Myocyte (in vitro differentiated cells): ENCODE data around the gene SRD5A3. TPM values are rescaled to one million over a fixed set of nuclear protein-coding genes. Genes with fewer than 3 reads are reported as not detected.

Experiments used
- DNase-seq: peaks from one replicate; pipeline ENCODE4 v3.0.0-alpha.2; 2012; ENCODE audit warnings: low read depth
- polyA plus RNA-seq: library from polyadenylated mRNA; unstranded; fragments of >200 nt; gene quantifications from one replicate; pipeline ENCODE4 v1.2.1, GENCODE V29; 2012; ENCODE audit warnings: missing spikeins
- total RNA-seq: library from RNA; depleted of rRNA; stranded (reverse); fragments of >200 nt; gene quantifications from 2 replicates; pipeline ENCODE4 v1.2.3, GENCODE V29; 2014

Gene SRD5A3
- 6.8 and 11.6 TPM in 2 replicates for total RNA-seq
- polyA plus RNA-seq: 17.2 TPM

DNA sequence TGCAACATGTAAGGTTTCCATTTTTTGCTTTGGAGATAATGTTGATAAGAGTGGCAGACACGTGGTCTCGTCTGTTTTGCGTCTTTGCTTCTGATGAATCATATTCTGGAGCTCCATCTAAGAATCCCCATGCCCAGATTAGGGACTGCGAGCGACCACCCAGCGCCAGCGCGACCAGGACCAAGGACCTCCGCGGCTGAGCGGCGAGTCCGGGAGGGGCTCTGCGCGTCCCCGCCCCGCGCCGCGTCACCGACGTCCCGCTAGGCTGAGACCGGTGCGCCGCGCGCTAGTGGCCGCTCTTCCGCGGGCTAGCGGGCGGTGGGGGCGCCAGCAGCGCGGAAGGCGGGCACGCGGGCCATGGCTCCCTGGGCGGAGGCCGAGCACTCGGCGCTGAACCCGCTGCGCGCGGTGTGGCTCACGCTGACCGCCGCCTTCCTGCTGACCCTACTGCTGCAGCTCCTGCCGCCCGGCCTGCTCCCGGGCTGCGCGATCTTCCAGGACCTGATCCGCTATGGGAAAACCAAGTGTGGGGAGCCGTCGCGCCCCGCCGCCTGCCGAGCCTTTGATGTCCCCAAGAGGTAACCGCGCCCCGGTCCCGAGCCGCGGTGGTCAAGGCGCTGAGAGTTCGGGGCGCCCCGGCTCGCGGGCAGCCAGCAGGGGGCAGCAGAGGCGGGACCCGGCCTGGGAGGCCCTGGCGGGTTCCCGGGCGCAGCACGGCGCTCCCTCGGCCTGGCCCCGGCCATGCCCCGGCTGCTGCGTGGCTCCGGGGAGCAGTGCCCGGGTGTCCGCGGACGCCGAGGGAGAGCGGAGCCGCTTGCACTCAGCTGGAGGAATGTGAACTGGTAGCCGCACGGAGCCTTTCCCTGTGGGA, at the start of gene SRD5A3:
SRD5A3 (plus strand) TSS at position 263 of the 871 bp plus-strand sequence; CDS start at position 358, 95 bp downstream.
- DNase-seq: peak; percentile 90

DNA sequence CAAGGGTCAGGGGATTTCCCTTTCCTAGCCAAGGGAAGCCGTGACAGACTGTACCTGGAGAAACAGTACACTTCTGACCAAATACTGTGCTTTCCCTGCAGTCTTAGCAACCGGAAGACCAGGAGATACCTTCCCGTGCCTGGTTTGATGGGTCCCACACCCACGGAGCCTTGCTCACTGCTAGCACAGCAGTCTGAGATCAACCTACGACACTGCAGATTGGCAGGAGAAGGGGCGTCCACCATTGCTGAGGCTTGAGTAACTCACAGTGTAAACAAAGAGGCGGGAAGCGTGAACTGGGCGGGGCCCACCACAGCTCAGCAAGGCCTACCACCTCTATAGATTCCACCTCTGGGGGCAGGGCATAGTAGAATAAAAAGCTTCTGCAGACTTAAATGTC, 48.7 kb upstream of the SRD5A3 start:
- DNase-seq: no peak

DNA sequence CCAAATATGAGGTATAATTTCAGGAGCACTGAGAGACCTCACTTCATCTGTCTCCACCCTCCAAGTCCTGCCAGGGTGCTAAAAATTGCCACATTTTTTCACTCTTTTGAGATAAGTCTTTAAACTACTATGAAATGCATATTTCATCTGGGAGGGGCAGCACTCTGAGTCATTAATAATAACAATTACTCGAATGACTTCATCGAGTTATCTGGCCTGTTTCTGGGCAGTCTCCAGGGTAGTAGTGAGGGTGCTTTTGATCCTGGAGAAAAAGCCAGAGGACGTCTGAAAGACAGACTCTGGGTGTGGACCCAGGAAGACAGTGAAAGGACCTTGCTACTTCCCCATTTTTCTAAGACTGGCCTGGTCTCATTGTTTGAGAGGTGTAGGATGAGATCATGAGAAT, 42.3 kb upstream of the SRD5A3 start:
- peak; percentile 20 for DNase-seq

DNA sequence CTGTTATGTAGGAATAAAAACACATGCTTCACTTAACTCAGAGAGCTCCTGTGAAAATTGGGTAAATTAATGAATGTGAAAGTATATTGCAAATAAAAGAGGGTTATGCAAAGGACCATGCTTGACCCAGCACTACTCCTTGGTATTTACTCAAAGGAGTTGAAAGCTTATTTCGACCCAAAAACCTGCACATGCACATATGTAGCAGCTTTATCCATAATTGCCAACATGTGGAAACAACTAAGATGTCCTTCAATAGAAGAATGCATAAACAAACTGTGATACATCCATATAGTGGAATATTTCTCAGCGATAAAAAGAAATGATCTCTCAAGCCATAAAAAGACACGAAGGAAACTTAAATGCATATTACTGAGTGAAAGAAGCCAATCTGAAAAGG, 41.7 kb upstream of the SRD5A3 start:
- no peak for DNase-seq

DNA sequence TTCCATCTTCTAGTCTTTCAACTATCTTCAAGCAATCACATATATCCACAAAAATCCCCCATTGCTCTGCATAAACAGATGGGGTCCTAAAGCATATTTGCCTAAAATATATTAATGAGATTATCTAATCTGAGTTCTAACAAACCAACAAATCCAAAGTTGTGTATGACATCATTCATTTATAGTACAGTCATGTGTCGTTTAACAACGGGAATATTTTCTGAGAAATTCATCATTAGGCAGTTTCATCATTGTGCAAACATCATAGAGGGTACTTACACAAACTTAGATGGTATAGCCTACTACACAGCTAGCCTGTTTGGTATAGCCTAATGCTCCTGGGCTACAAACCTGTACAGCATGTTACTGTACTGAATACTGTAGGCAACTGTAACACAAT, 38.0 kb upstream of the SRD5A3 start:
- DNase-seq: no peak

DNA sequence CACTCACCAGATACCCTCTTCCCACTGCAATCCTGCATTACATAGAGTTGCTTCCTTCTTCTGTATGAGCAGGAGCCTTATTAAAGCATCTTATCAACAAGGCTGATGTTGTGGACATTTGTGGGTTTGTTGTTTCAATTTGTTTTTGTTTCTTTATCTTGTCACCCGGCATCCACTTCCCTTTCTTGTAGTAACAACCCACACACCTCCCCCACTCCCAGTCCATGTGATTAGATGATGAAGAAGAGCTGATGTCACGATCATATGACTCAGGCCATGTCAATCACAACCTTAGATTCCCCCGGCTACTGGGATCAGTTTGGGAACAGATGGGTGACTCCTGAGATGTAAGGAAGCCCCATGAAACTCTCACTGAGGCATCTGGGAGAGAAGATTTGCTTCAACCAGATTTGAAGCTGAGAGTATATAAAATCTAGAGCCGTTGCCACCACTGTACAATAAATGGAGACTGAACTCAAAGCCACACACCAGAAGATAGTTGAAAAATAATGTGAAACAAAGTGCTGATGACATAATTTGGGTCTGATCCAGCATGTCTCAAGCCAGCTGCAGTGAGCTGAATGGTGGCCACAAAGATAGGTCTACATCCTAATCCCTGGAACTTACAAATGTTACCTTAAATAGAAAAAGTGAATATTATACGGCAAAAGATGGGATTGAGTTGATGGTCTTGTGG, 34.1 kb upstream of the SRD5A3 start:
- peak; percentile 33 for DNase-seq

DNA sequence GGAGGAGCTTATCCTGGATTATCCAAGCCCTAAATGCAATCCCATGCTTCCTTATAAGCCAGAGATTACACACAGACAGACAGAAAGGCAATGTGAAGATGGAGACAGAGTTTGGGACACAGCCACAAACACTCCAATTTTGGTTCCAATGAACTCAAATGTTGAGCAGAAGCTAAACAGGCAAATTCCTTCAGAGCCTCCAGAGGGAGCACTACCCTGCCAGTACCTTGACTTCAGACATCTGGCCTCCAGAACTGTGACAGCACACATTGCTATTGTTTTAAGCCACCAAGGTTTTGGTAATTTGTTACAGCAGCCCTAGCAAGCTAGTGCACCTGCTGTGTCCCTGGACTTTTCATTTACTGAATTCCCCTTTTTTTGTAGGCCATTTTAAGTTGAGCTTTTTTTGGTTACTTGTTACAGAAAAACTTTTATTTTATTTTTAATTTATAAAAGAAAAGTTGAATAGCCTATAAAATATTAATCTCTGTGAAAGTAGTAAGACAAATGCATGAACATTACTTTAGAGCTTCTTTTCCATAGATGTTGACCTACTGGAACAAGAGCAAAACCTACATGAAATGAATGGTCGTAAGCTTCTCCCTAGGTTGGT, 33.4 kb upstream of the SRD5A3 start:
- DNase-seq: peak; percentile 38

DNA sequence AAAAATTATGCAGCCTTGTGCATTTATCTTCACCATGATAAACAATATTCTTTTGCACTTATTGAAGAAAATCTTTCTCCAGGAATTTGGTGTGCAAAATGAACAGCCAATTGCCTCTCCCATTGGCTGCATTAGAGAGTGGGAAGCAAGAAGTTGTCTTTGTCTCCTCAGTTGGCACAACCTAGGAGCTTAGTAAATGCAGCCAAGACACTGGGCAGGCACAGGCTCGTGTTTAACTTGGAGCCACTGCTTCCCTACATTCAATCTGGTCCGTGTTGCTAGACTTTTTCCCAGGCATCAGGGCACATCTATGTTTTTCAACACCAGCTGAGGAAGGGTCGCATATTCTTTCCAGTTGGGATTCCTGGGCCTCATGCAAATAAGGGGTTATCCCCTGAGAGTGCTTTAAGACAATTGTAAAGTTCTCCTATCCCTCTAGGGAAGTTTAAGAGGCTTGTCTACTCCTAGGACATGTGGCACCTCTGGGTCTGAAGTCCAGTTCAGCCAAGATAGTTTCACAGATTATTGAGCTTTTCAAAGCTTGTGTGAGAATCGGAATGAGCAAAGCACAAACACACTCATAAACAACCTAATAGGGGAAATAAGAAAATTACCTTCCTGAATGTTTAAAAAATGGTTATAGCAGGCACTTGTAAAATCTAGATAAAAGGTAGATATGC, 31.8 kb upstream of the SRD5A3 start:
- no peak for DNase-seq

DNA sequence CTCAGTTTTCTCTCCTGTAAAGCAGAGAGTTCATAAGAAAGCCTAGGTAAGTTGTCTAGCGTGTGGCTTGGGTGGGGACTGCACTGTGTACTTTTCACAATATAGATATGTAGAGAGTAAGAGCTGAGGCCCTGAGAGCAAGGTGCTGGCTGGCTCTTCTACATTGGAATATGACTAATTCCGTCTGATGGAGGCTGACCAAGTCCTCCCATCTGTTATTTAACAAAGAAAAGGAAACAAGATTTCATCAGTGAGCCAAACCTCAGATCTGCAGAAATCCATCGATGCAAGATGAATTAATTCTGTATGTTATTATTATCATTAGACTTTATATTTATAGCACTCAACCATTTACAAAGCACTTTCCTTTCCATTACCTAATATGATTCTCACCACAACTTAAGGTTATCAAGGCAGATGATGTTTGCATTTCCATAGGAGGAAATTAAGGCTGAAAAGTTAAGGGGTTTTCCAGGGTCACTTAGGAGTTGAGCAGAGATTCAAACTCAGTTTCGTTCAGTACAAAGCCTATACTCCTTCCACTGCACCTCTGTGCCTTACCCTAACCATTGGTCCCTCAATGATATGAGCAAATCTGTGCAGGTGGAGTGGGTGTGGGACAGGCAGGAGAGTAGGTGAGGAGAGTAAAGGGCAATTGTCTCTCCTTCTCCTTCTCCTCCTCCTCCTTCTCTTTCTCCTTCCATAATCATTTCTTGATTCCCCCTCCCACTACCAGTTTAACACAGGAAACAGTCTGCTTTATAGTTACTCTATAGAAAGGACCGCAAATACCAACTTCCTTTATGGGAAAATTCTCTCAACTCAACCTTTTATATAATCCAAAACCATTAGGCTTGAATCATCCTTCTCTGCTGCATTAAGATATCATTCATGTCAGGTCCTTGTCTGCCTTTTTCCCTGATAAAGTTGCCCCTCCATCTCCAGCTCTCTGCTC, 27.6 kb upstream of the SRD5A3 start:
- no peak for DNase-seq

DNA sequence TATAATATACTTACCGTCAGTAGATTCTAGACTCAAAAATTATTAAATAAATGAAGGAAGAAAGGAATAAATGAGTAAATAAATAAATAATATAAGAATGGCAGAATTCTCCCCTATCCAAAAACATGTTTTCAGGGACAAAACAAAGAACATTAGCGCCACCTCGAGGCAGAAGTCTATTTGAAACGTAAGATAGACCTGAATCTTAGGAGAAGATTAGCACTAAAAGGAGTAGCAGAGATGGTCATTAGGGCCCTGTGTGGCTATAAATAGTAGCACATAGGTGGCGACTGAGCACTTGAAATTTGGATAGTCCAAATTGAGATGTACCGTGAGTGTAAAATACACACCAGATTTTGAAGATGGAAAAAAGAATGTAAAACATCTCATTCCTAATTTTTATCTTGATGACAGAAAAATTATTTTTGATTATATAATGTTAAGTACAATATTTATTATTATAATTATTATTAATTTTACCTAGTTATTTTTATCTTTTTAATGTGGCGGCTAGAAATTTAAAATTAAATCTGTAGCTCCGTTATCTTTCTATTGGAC, 24.3 kb upstream of the SRD5A3 start:
- peak; percentile 90 for DNase-seq

DNA sequence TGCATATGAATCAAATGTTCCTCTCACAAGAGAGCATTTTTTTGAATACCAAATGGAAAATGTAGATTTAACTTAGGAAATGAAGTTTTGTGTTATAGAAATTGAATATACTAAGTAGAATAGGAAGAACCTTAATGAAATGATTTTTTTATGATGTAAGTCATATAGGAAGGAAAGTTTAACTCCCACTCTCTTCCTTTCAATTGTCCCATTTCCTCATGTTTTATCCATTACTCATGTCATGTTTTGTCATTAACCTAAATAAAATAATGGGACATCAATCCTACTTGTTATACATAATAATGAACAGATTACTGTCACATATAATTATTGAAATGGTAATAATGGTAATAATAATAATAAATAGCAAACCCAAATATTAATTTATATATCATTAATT, 22.7 kb upstream of the SRD5A3 start:
- no peak for DNase-seq

DNA sequence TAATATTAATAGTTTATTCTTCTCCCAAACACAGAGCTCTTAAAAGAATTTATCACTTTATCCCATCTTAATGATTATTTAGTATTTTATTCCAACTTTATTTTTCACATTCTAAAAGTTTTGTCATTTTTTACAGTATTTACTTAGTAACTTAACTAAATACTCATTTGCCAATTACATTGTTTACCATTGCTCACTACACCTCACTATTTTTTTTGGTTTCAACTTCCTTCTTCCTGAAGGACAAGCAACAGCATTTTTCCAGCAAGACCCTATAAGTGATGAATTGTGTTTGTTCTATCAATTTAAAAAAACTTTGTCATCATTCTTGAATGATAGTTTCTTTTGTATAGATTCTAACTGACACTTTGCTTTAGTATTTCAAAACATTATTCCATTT, 19.4 kb upstream of the SRD5A3 start:
- no peak for DNase-seq

DNA sequence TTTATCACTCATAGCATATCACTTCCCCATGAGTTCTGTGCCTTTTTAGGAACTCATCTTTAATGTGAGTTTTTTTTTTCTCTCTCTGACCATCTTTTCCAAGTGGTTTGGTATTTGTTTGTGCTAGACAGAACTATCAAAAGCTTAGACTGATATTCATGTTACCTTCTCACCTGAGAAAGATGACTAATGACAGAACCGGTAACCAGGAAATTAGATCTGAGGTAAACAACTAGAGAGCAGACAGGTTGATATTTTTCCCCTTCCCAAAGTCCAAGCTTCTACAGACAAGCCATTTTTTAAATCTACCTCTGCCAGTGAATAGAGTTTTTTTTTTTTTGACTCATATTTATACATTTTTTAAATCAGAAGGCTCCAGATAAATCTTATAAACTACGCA, 17.0 kb upstream of the SRD5A3 start:
- no peak for DNase-seq

DNA sequence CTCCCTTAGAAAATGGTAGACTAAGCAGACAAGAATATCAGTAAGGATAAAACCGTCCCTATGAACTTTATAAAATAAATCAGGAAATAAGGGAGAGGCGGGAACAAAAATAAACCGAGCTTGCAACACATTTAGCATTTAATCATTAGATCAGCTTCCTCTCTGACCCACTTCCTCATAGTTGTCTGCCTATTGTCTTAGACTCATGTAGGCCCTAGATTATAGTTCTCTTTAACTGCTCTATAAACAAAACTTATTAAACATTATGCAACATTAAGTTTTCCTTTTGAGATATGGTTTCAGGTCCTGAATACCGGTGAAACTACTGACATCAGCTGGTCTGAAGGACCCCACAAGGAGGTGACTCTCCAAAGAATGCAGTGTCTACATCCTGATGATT, 15.8 kb upstream of the SRD5A3 start:
- no peak for DNase-seq

DNA sequence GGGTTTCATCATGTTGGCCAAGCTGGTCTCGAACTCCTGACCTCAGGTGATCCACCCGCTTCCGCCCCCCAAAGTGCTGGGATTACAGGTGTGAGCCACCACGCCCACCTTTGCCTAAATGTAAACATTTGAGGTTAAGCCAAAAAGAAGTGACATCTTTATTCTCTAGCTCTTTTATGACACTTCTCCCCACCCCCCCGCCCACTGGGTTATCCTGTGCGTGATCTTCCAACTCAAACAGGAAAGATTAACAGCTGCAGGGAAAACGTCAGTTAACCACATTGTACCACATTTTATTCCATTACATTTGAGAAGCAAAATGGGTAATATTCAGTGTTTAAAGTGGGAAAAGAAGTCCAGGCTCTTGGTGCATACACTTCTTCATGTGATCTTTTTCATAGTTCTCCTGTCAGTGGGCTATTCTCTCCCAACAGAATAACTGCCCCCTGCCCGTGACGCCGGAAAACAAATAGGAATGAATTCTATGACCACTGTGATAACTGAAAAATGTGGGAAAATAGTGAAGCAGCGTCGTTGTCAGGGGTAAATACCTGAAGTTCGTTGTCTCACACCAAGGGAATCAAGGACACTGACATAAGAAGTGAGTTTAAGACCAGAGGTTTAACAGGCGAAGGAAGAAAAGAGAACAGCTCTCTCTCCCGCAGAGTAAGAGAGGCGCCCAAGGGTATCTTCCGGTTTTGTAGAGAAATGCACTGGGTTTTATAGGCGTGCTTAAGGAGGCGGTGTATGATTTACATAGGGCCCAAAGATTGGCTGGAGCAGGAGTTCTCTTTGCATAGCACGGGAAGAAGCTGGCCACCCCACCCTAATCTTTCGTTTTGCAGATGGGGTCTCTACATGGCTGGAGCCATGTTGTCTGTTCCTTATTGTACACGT, 9.7 kb upstream of the SRD5A3 start:
- DNase-seq: peak; percentile 71

DNA sequence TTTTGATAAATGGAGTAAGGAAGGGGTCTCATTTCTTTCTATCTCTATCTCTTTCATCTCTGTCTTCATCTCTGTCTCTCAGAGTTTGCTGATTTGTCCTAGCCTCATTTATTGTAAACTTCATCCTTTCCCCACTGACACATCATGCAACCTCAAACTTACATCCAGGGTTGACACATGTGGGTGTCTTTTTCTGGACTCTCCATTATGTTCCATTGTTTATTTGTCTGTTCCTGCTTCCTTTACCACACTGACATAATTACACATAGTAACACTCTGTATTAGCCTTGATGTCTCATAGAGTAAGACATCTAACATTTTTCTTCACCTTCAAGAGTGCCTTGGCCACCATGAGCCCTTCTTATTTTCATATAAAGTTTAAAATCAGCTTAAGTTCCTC, 8.1 kb upstream of the SRD5A3 start:
- DNase-seq: no peak

DNA sequence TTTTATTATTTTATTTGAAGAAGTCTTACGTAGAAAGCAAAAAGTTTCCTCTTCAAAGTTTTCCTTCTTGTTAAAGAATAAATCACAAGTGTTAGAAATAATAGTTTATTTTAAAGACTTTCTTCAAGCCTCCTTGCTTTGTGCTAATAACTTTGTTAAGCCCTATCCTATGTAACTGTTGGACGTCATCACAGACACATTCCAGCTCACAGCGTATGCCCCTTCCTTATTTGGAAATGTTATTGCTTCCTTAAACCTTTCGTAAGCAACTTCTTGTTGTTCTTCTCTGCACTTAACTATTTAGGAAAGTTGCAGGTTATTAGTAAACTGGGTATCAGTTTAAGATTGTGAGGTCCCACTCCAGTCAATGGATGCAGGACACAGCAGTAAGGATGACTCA, 7.6 kb upstream of the SRD5A3 start:
- no peak for DNase-seq

DNA sequence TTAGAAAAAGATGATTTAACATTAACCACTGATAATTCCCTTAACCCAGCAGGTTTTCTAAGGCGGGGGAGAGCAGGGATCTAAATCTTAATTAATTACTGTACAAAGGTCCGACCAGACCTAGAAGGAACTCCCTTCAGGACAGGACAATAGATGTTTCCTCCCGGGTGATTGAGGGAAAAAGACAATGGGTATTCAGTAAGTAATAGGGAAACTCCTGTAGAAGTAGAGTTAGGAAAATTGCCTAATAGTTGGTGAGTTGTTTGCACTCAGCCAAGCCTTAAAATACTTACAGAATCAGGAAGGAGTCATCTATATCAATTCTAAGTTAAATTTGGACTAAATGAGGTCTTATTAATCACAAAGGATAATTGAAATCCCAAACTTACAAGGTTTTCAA, 5.8 kb upstream of the SRD5A3 start:
- DNase-seq: no peak

DNA sequence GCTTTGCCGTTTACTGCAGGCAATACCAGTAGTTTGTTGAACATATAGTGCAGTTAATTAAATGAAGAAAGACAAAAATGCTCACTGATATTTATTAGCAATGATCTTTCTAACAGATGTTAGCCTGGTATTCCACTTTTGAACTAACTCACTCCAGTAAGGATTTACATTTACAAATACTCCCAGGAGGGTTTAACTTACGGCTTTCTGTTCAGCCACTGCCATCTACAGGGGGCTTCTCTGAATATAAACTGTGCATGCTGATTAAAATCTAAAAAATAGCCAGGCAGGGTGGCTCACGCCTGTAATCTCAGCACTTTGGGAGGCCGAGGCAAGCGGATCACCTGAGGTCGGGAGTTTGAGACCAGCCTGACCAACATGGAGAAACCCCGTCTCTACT, 2.2 kb upstream of the SRD5A3 start:
- no peak for DNase-seq
